ENCODE data around the gene WNT8B.

GRCh38 chr10:100510533-100511308, 47.9 kb downstream of the WNT8B start:
- TF ChIP-seq CTCF (IDR thresholded peaks at IDR 0.05) (no peak), POLR2A (IDR thresholded peaks at IDR 0.05) (no peak)

Measured in uterus (tissue), 2 donors.